ENCODE data around the gene AWAT2.
"Not testable (repeated sequence)": the region's sequence is repeated elsewhere in the genome, so short reads cannot be mapped to it uniquely, and the experiment has no call there.

Gene AWAT2

GRCh38 chrX:70001269-70001668 is 48.5 kb downstream of the AWAT2 start:
- TF ChIP-seq ZFP30 (CRISPR knock-in tag; IDR thresholded peaks at IDR 0.05), result no peak
- TF ChIP-seq OSR1 (CRISPR knock-in tag; IDR thresholded peaks at IDR 0.05), result no peak
- no peak for TF ChIP-seq ESRRG (CRISPR knock-in tag; IDR thresholded peaks at IDR 0.05)
- no peak for TF ChIP-seq CSRNP3 (CRISPR knock-in tag; IDR thresholded peaks at IDR 0.05)
- no peak for TF ChIP-seq ARNTL (CRISPR knock-in tag; IDR thresholded peaks at IDR 0.05; ENCODE audit: borderline replicate concordance, low read depth)
- TF ChIP-seq ZNF565 (CRISPR knock-in tag; conservative IDR thresholded peaks at IDR 0.05; ENCODE audit: low read depth), result no peak
- no peak for TF ChIP-seq ISL1 (CRISPR knock-in tag; IDR thresholded peaks at IDR 0.05)
- no peak for TF ChIP-seq PPARA (CRISPR knock-in tag; IDR thresholded peaks at IDR 0.05; ENCODE audit: borderline replicate concordance)
- TF ChIP-seq CSDC2 (CRISPR knock-in tag; IDR thresholded peaks at IDR 0.05), result no peak
- no peak for TF ChIP-seq BACH2 (CRISPR knock-in tag; IDR thresholded peaks at IDR 0.05; ENCODE audit: borderline replicate concordance)
- TF ChIP-seq RARB (CRISPR knock-in tag; IDR thresholded peaks at IDR 0.05), result no peak
- no peak for TF ChIP-seq SNAI2 (CRISPR knock-in tag; IDR thresholded peaks at IDR 0.05)
- no peak for TF ChIP-seq TSHZ2 (CRISPR knock-in tag; IDR thresholded peaks at IDR 0.05)
- TF ChIP-seq ZC3H10 (CRISPR knock-in tag; IDR thresholded peaks at IDR 0.05), result no peak
- no peak for TF ChIP-seq PATZ1 (CRISPR knock-in tag; IDR thresholded peaks at IDR 0.05; ENCODE audit: borderline replicate concordance)
- TF ChIP-seq ZFP3 (CRISPR knock-in tag; IDR thresholded peaks at IDR 0.05), result no peak
- TF ChIP-seq TOX (CRISPR knock-in tag; IDR thresholded peaks at IDR 0.05; ENCODE audit: borderline replicate concordance), result no peak
- TF ChIP-seq CREB5 (CRISPR knock-in tag; IDR thresholded peaks at IDR 0.05; ENCODE audit: low read depth), result no peak
- TF ChIP-seq GLIS3 (CRISPR knock-in tag; IDR thresholded peaks at IDR 0.05), result no peak
- no peak for ATAC-seq

GRCh38 chrX:69998299-69998698 is 51.4 kb downstream of the AWAT2 start:
- ATAC-seq, result not testable (repeated sequence)

- TF ChIP-seq ZNF70 (CRISPR knock-in tag; IDR thresholded peaks at IDR 0.05), result no peak
- TF ChIP-seq ZNF8 (CRISPR knock-in tag; IDR thresholded peaks at IDR 0.05), result no peak
- no peak for TF ChIP-seq ESRRG (CRISPR knock-in tag; IDR thresholded peaks at IDR 0.05)
- no peak for TF ChIP-seq SNAI2 (CRISPR knock-in tag; IDR thresholded peaks at IDR 0.05)
- ATAC-seq, result no peak
These were observed 53.6 kb downstream of the AWAT2 start for GRCh38 chrX:69996113-69996468.

GRCh38 chrX:69995362-69996112 is 54.2 kb downstream of the AWAT2 start:
- TF ChIP-seq SNAI2 (CRISPR knock-in tag; IDR thresholded peaks at IDR 0.05) (no peak), OSR1 (CRISPR knock-in tag; IDR thresholded peaks at IDR 0.05) (no peak), PPARA (CRISPR knock-in tag; IDR thresholded peaks at IDR 0.05; ENCODE audit: borderline replicate concordance) (no peak), ZNF8 (CRISPR knock-in tag; IDR thresholded peaks at IDR 0.05) (no peak), CSRNP3 (CRISPR knock-in tag; IDR thresholded peaks at IDR 0.05) (no peak), ZFP3 (CRISPR knock-in tag; IDR thresholded peaks at IDR 0.05) (no peak), TSHZ2 (CRISPR knock-in tag; IDR thresholded peaks at IDR 0.05) (no peak), RARB (CRISPR knock-in tag; IDR thresholded peaks at IDR 0.05) (no peak), ZC3H10 (CRISPR knock-in tag; IDR thresholded peaks at IDR 0.05) (no peak), ZFP30 (CRISPR knock-in tag; IDR thresholded peaks at IDR 0.05) (no peak), POU6F1 (CRISPR knock-in tag; IDR thresholded peaks at IDR 0.05; ENCODE audit: borderline replicate concordance, low read depth) (no peak)
- no peak for ATAC-seq
